OCI-LY7 (cell line): Measurements from ENCODE around the gene ZNRF2. TPM values are rescaled to one million over a fixed set of nuclear protein-coding genes. Genes with fewer than 3 reads are reported as not detected.

ENCODE experiments used
- BruUV-seq: library from RNA; stranded (reverse); fragments of 400-500 nt; replicated peaks from 2 replicates; lab custom pipeline; 2021; lab: Mats Ljungman, UMichigan
- CTCF ChIA-PET: fragments of 300-600 bp; sonication (Branson Sonifier 250); formaldehyde crosslinking; loops from one replicate; lab custom pipeline; 2022; ENCODE audit warnings: antibody characterized with exemption; ENCODE audit not compliant: unreplicated experiment; lab: Charles Lee
- POLR2A ChIA-PET: fragments of 300-600 bp; sonication (Branson Sonifier 250); formaldehyde crosslinking; loops from one replicate; lab custom pipeline; 2022; ENCODE audit warnings: antibody characterized with exemption; lab: Charles Lee
- DNase-seq: peaks from one replicate; pipeline ENCODE4 v3.0.0-alpha.2; 2015; ENCODE audit warnings: low spot score
- H2AFZ ChIP-seq: fragments of 200-600 bp; sonication (generic), shearing (Covaris generic); 2 replicates; pipeline ENCODE4 v1.6.1; 2014; ENCODE audit warnings: mild to moderate bottlenecking, antibody characterized with exemption, low read length, moderate library complexity
- H3K27ac ChIP-seq: fragments of 200-600 bp; sonication (generic); 2 replicates; pipeline ENCODE4 v1.5.1; 2014; ENCODE audit warnings: mixed run types, low read depth, mild to moderate bottlenecking, moderate library complexity, low read length, inconsistent platforms; ENCODE audit not compliant: poor library complexity, severe bottlenecking
- H3K36me3 ChIP-seq: fragments of 200-600 bp; sonication (generic); 2 replicates; pipeline ENCODE4 v1.6.1; 2014; ENCODE audit warnings: mild to moderate bottlenecking, antibody characterized with exemption, low read length, moderate library complexity, mixed read lengths; ENCODE audit not compliant: insufficient read depth
- H3K4me1 ChIP-seq: fragments of 200-600 bp; sonication (generic); 2 replicates; pipeline ENCODE4 v1.5.1; 2014; ENCODE audit warnings: mild to moderate bottlenecking, low read length; ENCODE audit not compliant: insufficient read depth, poor library complexity, severe bottlenecking
- H3K4me2 ChIP-seq: fragments of 200-600 bp; sonication (generic); 2 replicates; pipeline ENCODE4 v1.6.1; 2014; ENCODE audit warnings: mild to moderate bottlenecking, low read length
- H3K4me3 ChIP-seq: fragments of 200-600 bp; sonication (generic); 2 replicates; pipeline ENCODE4 v1.5.1; 2014; ENCODE audit warnings: mild to moderate bottlenecking, low read depth, low read length; ENCODE audit not compliant: poor library complexity, severe bottlenecking
- H3K79me2 ChIP-seq: fragments of 200-600 bp; sonication (generic); 2 replicates; pipeline ENCODE4 v1.6.1; 2016; ENCODE audit warnings: low read depth, mild to moderate bottlenecking, low read length, moderate library complexity, mixed read lengths; ENCODE audit not compliant: insufficient read depth
- H3K9me2 ChIP-seq: fragments of 200-600 bp; sonication (generic); 2 replicates; pipeline ENCODE4 v1.6.1; 2016; ENCODE audit warnings: mild to moderate bottlenecking, low read length, mixed read lengths; ENCODE audit not compliant: insufficient read depth
- H3K9me3 ChIP-seq: fragments of 200-600 bp; sonication (generic); 2 replicates; pipeline ENCODE4 v1.6.1; 2014; ENCODE audit warnings: mild to moderate bottlenecking, mixed run types, low read length, mixed read lengths
- H4K20me1 ChIP-seq: fragments of 200-600 bp; sonication (generic); 2 replicates; pipeline ENCODE4 v1.6.1; 2014; ENCODE audit warnings: mild to moderate bottlenecking, antibody characterized with exemption, low read length, moderate library complexity, mixed read lengths; ENCODE audit not compliant: insufficient read depth
- CTCF ChIP-seq: fragments of 200-600 bp; sonication (generic); conservative IDR thresholded peaks from 2 replicates; pipeline ENCODE4 v1.5.1; 2014; ENCODE audit warnings: mild to moderate bottlenecking, antibody characterized with exemption, low read length, moderate library complexity, mixed read lengths
- EZH2phosphoT487 ChIP-seq: fragments of 200-600 bp; sonication (generic); IDR thresholded peaks from 2 replicates; pipeline ENCODE4 v1.6.1; 2018; ENCODE audit warnings: low read depth, borderline replicate concordance, mild to moderate bottlenecking, mixed run types, antibody characterized with exemption, low read length, moderate library complexity, mixed read lengths
- intact Hi-C: fragments of 100-400 bp; cut with micrococcal nuclease; formaldehyde crosslinking; loops from one replicate; pipeline ENCODE4 v1.10.0; 2022; ENCODE audit not compliant: unreplicated experiment
- total RNA-seq, 2 experiments: library from RNA; depleted of rRNA in 1 of 2; stranded (reverse); fragments of >200 nt in 1 of 2; shearing (Covaris generic) in 1 of 2; gene quantifications; 2 replicates each; pipeline ENCODE4 v1.2.3, GENCODE V29; 2014 to 2022

ZNRF2 gene
- total RNA-seq, 2 experiments from 2014 or later: 21.2 to 24.7 TPM

- intact Hi-C loops: loop anchor here (5.0 kb wide), 1 partner anchor 168 kb away; no protein-coding TSS in a partner anchor
- Histone ChIP-seq H3K9me2 (no peaks in the 10 kb centered on the region), H4K20me1 (no peaks in the 10 kb centered on the region), H3K9me3 (no peaks in the 10 kb centered on the region; the same call in 1 of the 2 replicates), H3K36me3 (no peaks in the 10 kb centered on the region), H3K79me2 (no peaks in the 10 kb centered on the region), H3K4me3 (peak overlapping the region; percentile 24), H2AFZ (peak overlapping the region; percentile 92), H3K27ac (peak overlapping the region; percentile 70), H3K4me1 (peaks cover 86% of the 10 kb centered on the region), H3K4me2 (peak overlapping the region; percentile 68)
- POLR2A ChIA-PET: interaction anchor here (0.8 to 3.3 kb wide), 10 partner anchors 11 to 284 kb away, joined by 3 to 19 read pairs (median 6); no protein-coding TSS in a partner anchor
- CTCF ChIA-PET: interaction anchor here (0.5 to 1.4 kb wide), 4 partner anchors 111 to 1703 kb away, joined by 3 read pairs; no protein-coding TSS in a partner anchor
- no TSS peak for BruUV-seq
- no peak for TF ChIP-seq CTCF
- TF ChIP-seq EZH2phosphoT487: no peak
- DNase-seq: no peak
These were observed 4.8 kb upstream of the ZNRF2 start for GRCh38 chr7:30279653-30279904.

- Histone ChIP-seq H3K9me2 (no peaks in the 10 kb centered on the region), H4K20me1 (no peaks in the 10 kb centered on the region), H3K4me3 (no peak overlapping the region), H3K4me1 (peaks cover 76% of the 10 kb centered on the region), H3K9me3 (no peaks in the 10 kb centered on the region; the same call in 1 of the 2 replicates), H3K36me3 (no peaks in the 10 kb centered on the region), H3K4me2 (peak overlapping the region; percentile 68), H3K79me2 (no peaks in the 10 kb centered on the region), H2AFZ (peak overlapping the region; percentile 66; the same call in 1 of the 2 replicates), H3K27ac (no peak overlapping the region)
- TF ChIP-seq EZH2phosphoT487 (no peak), CTCF (no peak)
- BruUV-seq: no TSS peak
- ChIA-PET CTCF (no interaction called here), POLR2A (interaction anchor here (0.7 to 3.3 kb wide), 3 partner anchors 13 to 289 kb away, joined by 4 to 19 read pairs (median 5); no protein-coding TSS in a partner anchor)
- DNase-seq: no peak
- intact Hi-C loops: no loop called here
These were observed 3.8 kb upstream of the ZNRF2 start for GRCh38 chr7:30280631-30281030.

- Histone ChIP-seq H3K9me3 (no peaks in the 10 kb centered on the region; the same call in 1 of the 2 replicates), H3K36me3 (no peaks in the 10 kb centered on the region), H3K4me1 (peaks cover 69% of the 10 kb centered on the region), H3K79me2 (peaks cover 5% of the 10 kb centered on the region; the same call in 1 of the 2 replicates), H3K9me2 (no peaks in the 10 kb centered on the region), H3K4me3 (no peak overlapping the region), H3K4me2 (peak overlapping the region; percentile 68), H3K27ac (no peak overlapping the region), H2AFZ (peak overlapping the region; percentile 66; the same call in 1 of the 2 replicates), H4K20me1 (no peaks in the 10 kb centered on the region; the same call in 1 of the 2 replicates)
- no peak for DNase-seq
- ChIA-PET POLR2A (interaction anchor here (1.4 to 1.7 kb wide), 2 partner anchors 10 to 72 kb away, joined by 5 read pairs; no protein-coding TSS in a partner anchor), CTCF (no interaction called here)
- no peak for TF ChIP-seq CTCF
- no peak for TF ChIP-seq EZH2phosphoT487
- BruUV-seq: no TSS peak
- intact Hi-C loops: no loop called here
These were observed 3.1 kb upstream of the ZNRF2 start for GRCh38 chr7:30281263-30281662.
